Cortex of kidney (tissue), 1 donor: ENCODE data around the gene BHLHE23.

Experiments used
- DNase-seq: peaks from one replicate; lab custom pipeline; 2025; lab: John Stamatoyannopoulos, UW

The BHLHE23 gene

DNA sequence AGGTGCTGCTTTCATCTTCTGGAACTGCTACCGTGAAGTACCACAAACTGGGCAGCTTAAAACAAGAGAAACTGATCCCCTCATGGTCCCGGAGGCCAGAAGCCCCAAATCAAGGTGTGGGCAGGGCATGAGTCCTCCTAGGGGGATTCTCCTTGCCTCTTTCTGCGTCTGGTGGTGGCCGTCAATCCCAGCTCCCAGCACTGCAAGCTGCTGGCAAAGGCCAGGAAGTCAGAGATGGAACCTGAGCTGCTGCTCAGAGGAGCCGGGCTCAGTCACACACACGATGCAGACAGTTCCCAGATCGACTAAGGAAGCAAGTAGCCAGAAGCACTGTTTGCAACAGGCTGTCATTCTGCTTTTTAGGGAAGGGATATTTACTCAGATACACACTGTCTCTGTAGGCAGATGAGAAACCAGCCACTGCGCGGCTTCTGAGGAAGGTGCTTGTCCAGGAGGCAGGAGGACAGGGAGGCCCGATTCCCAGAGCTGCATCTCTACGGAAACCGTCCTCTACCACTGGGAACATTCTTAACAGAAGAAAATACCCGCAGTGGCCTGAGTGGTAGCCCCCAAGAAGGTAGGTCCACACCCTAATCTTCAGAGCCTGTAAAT lies 15.5 kb downstream of the BHLHE23 start:
- DNase-seq = no peak

GRCh38 chr20:62990306-62990825 lies 16.4 kb downstream of the BHLHE23 start:
- no peak for DNase-seq

GRCh38 chr20:62989201-62989601 lies 17.6 kb downstream of the BHLHE23 start:
- DNase-seq = no peak

DNA sequence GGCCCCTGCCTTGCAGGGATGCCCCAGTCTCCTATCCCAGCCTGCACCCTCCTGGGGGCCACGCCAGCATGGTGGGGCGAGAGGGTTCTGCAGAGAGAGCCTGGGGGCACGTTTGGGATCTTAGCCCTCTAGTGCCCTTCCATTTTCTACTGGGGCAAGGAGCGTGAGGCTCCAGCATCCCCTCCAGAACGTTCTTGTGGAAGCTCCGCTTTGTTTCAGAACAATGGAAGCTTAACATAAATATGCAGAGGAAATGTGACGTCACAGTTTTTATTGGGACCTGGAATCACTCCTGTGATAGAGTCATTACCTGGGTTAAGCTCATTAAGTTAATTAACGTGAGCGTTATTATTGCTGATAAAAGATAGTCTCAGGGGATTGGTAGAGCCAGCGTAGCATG lies 19.6 kb downstream of the BHLHE23 start:
- DNase-seq = no peak

GRCh38 chr20:62986257-62986800 lies 20.4 kb downstream of the BHLHE23 start:
- no peak for DNase-seq

GRCh38 chr20:62985444-62985778 lies 21.4 kb downstream of the BHLHE23 start:
- DNase-seq = no peak

- DNase-seq = no peak
These were observed 21.9 kb downstream of the BHLHE23 start for GRCh38 chr20:62984666-62985443.

DNA sequence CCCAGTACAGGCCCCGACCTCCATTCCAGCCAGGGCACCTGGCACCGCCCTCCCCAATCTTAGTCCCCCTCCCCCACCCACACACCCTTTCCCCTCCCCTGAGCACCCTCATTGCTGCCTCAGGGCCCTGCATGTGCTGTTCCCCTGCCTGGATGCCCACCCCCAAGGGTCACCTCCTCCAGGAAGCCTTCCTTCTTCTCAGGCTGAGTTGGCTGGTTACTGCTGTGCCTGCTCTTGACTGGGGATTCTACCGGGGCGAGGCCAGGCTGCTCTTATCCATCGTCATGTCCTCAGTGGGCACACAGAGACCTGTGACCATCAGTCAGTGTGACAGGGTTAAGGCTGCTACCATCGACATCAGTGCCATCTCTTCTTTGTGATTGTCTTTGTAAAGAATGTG lies 23.6 kb downstream of the BHLHE23 start:
- DNase-seq = no peak

DNA sequence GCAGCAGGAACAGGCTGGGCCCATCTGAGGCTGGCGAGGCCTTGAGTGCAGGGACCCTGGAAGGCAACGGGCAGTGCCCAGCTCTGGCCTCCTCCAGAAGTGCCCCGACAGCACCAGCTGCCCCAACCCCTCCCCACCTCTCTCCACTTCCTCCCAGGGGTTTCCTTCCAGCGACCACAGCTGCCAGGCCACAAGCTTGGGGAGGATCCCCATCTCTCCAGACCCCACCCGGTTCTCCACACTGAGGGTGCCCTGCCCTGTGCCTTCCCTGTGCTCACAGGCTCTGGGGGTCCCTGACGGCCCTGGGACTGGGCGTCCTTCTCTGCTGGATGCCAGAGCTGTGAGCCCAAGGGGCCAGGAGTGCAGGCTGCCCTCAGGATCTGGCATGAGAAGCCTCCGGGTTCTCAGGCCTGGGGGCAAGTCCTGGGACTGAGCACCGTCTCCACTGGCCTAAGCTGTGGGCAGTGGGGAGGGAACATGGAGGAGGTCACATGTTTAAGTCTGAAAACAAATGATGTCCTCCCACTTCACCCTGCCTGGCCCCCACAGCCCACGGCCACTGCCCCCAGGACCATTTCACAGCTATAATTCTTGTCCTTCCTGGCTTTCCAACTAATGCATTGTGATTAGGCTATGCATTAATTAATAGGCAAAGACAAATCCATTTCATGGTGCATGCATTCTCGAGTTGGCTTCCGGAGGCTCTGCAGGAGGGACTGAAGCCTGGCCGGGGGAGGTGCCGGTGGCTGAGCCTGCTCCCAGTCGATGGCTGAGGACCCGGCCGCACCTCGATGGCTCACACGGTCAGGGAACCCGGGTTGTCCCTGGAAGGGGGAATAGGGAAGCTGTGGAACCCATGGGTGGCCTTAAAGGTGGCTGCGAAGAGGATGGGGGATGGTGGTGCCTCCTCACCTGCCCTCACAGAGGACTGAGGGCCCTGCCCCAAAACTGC lies 24.4 kb downstream of the BHLHE23 start:
- DNase-seq = no peak

GRCh38 chr20:62980970-62981369 lies 25.8 kb downstream of the BHLHE23 start:
- no peak for DNase-seq

- DNase-seq = no peak
These were observed 26.3 kb downstream of the BHLHE23 start for GRCh38 chr20:62980380-62980960.

- DNase-seq = no peak
These were observed 26.8 kb downstream of the BHLHE23 start for GRCh38 chr20:62979876-62980373.

DNA sequence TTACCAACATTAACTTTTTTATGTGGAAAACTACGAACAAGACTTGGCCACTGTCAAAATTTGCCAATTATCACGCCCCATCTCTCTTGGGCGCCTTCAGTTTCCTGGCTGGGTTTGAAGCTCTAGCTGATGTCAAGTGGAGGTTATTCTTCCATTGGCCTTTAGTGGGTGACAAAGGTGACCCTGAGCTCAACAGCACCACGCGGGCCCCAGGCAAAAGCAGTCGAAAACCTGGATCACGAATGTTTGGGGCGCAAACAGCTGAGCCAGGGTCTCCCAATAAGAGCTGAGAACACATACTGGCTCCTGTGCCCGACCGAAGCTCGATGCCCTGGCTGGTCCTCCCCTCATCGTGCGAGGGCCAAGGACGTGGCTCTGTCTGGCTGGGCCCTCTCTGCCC lies 27.5 kb downstream of the BHLHE23 start:
- no peak for DNase-seq

GRCh38 chr20:62978561-62978943 lies 28.2 kb downstream of the BHLHE23 start:
- DNase-seq = no peak

DNA sequence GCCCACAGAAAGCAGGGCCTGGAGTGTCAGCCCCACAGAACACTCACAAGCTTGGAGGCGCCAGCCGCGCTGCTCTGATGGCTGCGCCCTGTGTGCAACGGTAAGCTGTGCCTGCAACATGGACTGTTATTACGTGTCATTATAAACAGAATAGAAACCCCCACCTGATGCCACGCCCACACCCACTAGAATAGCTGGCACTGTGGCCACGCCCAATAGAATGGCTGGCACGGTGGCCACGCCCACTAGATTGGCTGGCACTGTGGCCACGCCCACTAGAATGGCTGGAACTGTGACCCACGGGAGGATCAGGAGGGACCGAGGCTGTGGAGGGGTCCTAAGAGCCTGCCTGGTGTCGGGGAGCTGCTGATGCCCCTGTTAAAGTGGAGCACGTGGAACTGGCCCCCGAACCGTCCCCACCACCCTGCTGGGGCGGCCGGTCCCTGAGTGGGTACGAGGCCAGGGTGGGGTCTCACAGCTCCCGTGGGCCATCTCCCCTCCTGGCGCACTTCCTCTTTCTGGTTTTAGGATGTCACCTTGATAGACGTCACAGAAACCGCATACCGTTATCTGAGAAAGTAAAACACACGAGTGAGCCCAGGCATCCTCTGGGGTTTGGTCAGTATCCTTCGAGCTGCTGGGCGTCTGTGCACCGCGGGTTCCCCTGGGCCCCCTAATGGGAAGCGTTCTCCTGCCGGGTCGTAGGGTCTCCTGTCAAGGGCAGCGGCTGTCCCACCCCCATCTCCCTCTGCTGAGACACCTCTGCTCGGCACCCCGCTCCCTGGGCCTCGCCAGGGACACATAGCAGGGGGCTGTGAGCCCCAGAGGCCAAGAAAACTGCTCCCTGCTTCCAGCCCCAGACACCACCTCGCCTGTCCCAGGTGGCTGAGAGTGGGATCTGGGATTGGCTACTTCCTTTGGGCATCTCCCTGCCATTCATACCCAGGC lies 28.9 kb downstream of the BHLHE23 start:
- DNase-seq = no peak

DNA sequence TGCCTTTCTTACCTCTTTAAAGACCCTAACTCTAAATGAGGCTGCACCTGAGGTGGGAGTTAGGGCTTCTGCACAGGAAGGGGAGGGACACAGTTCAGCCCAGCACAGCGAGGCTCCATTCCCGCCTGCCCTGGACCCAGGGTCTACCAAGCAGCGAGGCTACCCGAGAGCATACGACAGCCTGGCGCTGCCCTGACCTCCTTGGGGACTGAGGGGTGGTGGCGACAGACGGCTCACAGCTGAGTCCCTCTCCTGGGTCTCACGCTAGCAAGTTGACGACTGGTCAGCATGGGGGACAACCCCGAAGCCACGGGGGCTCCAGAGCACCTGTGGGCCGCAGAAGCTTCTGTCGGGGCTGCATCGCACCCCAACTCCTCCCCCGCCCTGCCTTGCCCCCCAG lies 29.9 kb downstream of the BHLHE23 start:
- DNase-seq = no peak

- no peak for DNase-seq
These were observed 30.8 kb downstream of the BHLHE23 start for GRCh38 chr20:62975812-62976508.

GRCh38 chr20:62975251-62975760 lies 31.5 kb downstream of the BHLHE23 start:
- no peak for DNase-seq

DNA sequence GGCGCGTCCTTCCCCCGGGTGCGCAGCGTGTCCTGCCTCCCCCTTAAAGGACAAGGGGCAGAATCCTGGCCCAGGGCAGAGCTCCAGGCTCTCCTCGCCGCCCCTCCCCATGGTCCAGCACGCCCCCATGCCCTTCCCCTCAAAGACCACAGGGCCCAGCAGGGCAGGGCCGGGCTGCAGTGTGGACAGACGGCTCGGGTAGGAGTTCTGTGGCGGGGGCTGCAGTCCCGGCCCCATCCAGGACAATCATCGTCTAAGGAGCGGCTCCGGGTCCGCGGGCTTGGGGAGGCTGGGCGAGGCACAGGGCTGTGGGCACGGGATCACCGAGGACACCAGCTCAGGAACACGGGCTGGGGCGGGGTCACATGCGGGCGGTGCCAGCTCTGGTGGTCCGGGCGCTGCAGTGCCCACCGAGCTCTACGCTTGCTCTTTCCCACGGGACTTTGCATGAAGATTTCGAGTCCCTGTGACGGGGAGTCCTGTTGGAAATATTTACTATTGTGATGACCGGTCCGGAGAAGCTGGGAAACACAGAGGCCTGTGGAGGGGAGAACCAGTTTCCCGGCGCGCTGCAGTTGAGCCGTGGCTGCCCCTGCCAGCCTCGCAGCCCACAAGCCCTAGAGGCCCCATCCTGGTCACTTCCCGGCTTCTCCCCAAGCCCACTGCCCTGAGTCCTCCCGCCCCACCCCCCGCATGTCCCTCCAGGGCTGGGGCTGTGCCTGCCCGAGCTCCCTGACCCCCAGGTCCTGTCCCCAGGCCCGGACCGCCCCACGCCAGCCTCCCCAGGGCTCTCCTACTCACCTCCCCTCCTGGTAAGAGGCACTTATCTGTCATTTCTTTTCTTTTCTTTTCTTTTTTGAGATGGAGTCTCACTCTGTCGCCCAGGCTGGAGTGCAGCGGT lies 33.7 kb downstream of the BHLHE23 start:
- DNase-seq = no peak
